ENCODE data around the gene LTA. TPM values are rescaled to one million over a fixed set of nuclear protein-coding genes. Genes with fewer than 3 reads are reported as not detected.

Gene LTA
- total RNA-seq, 1 experiment from 2014 or later, result not detected

- Histone ChIP-seq H4K8ac (replicated peaks; ENCODE audit: insufficient read length, low read depth, low read length) (no peak overlapping the region), H3K23ac (ENCODE audit: insufficient read length, low read depth, low read length) (no peak overlapping the region), H3K14ac (ENCODE audit: insufficient read depth, low read length) (no peak overlapping the region), H2BK15ac (ENCODE audit: low read depth, low read length) (no peak overlapping the region), H2AFZ (ENCODE audit: low read length) (no peak overlapping the region), H3K9me3 (ENCODE audit: control insufficient read depth, low read depth, low read length) (no peaks in the 10 kb centered on the region), H3K27me3 (ENCODE audit: insufficient read depth, low read length) (no peaks in the 10 kb centered on the region), H2BK12ac (ENCODE audit: insufficient read length, low read depth, low read length) (no peak overlapping the region), H4K91ac (ENCODE audit: insufficient read length, low read depth, low read length) (no peak overlapping the region), H3K4me2 (ENCODE audit: insufficient read depth, insufficient read length, low read length) (no peak overlapping the region), H3K18ac (ENCODE audit: insufficient read length, low read depth, low read length) (no peak overlapping the region), H2BK5ac (ENCODE audit: insufficient read length, low read length) (no peak overlapping the region), H4K5ac (ENCODE audit: insufficient read length, low read depth, low read length) (no peak overlapping the region), H3K79me2 (ENCODE audit: insufficient read depth, low read length) (no peaks in the 10 kb centered on the region), H2BK120ac (ENCODE audit: low read depth, low read length, poor library complexity, severe bottlenecking) (no peak overlapping the region), H3K4ac (ENCODE audit: low read depth, low read length) (no peak overlapping the region), H3K56ac (ENCODE audit: insufficient read length, low read depth, low read length) (no peak overlapping the region), H3K4me1 (ENCODE audit: insufficient read depth, low read length) (peaks cover 2% of the 10 kb centered on the region; the same call in 1 of the 2 replicates), H4K20me1 (ENCODE audit: control insufficient read depth, insufficient read depth, insufficient read length) (no peaks in the 10 kb centered on the region), H3K79me1 (ENCODE audit: insufficient read depth, low read depth, low read length, poor library complexity, severe bottlenecking) (no peaks in the 10 kb centered on the region), H3K27ac (ENCODE audit: insufficient read length, low read depth, low read length) (no peak overlapping the region), H3T11ph (ENCODE audit: low read length) (no peak overlapping the region), H2AK5ac (ENCODE audit: insufficient read length, low read length) (no peak overlapping the region), H3K9ac (ENCODE audit: extremely low read depth, insufficient read length, low read length) (no peak overlapping the region), H3K23me2 (ENCODE audit: insufficient read length, low read depth, low read length, poor library complexity, severe bottlenecking) (peaks cover 11% of the 10 kb centered on the region), H2BK20ac (ENCODE audit: low read depth, low read length, poor library complexity, severe bottlenecking) (no peak overlapping the region)
- Mint-ChIP-seq H3K27ac (no peak overlapping the region), H3K36me3 (ENCODE audit: insufficient read depth in 1 of 3, low read depth in 3 of 3) (no peaks in the 10 kb centered on the region), H3K27me3 (ENCODE audit: low read depth) (peaks cover 24% of the 10 kb centered on the region), H3K4me3 (no peak overlapping the region), H3K9me3 (no peaks in the 10 kb centered on the region; a peak in 1 of 5 replicates), H3K4me1 (peaks cover 23 to 35% of the 10 kb centered on the region in 2 experiments)
- no CpG with 5 or more reads among the region's 2 CpGs for WGBS (ENCODE audit: extremely low coverage, insufficient read length, low lambda C conversion rate)
- peak; percentile 77 for TF ChIP-seq CTCF (conservative IDR thresholded peaks at IDR 0.05)
- peak; percentile 66 for DNase-seq
Measured at GRCh38 chr6:31585491-31585890, 13.4 kb downstream of the LTA start.

Data from H9 (cell line).